ENCODE measurements around the gene PRDM16.

PRDM16 gene

GRCh38 chr1:3351449-3352298 is 282.7 kb downstream of the PRDM16 start:
- DNase-seq, result no peak

GRCh38 chr1:3352299-3352951 is 283.4 kb downstream of the PRDM16 start:
- no peak for DNase-seq

- DNase-seq, result no peak
These were observed 283.9 kb downstream of the PRDM16 start for GRCh38 chr1:3352952-3353331.

- no peak for DNase-seq
These were observed 284.9 kb downstream of the PRDM16 start for GRCh38 chr1:3353876-3354275.

GRCh38 chr1:3355089-3355488 is 286.1 kb downstream of the PRDM16 start:
- DNase-seq, result no peak

GRCh38 chr1:3355894-3356826 is 287.2 kb downstream of the PRDM16 start:
- DNase-seq, result no peak

GRCh38 chr1:3356827-3357460 is 287.9 kb downstream of the PRDM16 start:
- no peak for DNase-seq

GRCh38 chr1:3357526-3358297 is 288.7 kb downstream of the PRDM16 start:
- DNase-seq, result no peak

- no peak for DNase-seq
These were observed 290.3 kb downstream of the PRDM16 start for GRCh38 chr1:3359351-3359750.

- DNase-seq, result no peak
These were observed 290.9 kb downstream of the PRDM16 start for GRCh38 chr1:3359756-3360440.

GRCh38 chr1:3360646-3361257 is 291.7 kb downstream of the PRDM16 start:
- no peak for DNase-seq

- DNase-seq, result no peak
These were observed 294.0 kb downstream of the PRDM16 start for GRCh38 chr1:3363023-3363422.

GRCh38 chr1:3363756-3364155 is 294.8 kb downstream of the PRDM16 start:
- DNase-seq, result no peak

GRCh38 chr1:3364551-3364950 is 295.5 kb downstream of the PRDM16 start:
- DNase-seq, result no peak

GRCh38 chr1:3364983-3365382 is 296.0 kb downstream of the PRDM16 start:
- DNase-seq, result no peak

- DNase-seq, result no peak
These were observed 296.6 kb downstream of the PRDM16 start for GRCh38 chr1:3365523-3366125.

- no peak for DNase-seq
These were observed 297.4 kb downstream of the PRDM16 start for GRCh38 chr1:3366126-3367051.

GRCh38 chr1:3367376-3367775 is 298.4 kb downstream of the PRDM16 start:
- no peak for DNase-seq

GRCh38 chr1:3368059-3368458 is 299.1 kb downstream of the PRDM16 start:
- no peak for DNase-seq

Data from NCI-H1048 (cell line).